GM21576 (cell line): ENCODE data around the gene RMI2.
"Not testable (repeated sequence)": the region's sequence is repeated elsewhere in the genome, so short reads cannot be mapped to it uniquely, and the experiment has no call there.

Experiments
- ATAC-seq: cut with Tn5 transposase; IDR thresholded peaks from one replicate; pipeline ENCODE4 v1.9.1; 2021; ENCODE audit warnings: mild to moderate bottlenecking, moderate library complexity; ENCODE audit not compliant: unreplicated experiment

The RMI2 gene

DNA sequence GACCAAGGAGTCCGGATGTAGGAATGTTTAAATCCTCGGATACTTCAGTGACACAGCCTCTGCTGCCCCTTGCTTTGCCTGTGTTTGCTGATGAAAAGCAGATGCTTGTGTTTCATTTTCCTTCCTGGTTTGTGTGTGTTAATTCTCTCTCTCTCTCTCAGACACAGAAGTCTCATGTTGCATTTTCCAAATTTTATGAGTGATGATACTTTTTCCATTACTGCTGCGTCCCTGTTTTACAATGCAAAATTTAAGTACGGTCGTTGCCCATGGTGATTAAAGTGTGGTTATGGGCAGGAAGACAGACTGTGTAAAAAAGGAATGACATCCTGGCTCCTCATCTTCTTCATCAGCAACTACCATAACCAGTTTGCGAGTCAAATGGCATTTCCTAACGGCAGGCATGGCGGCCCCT lies 5.7 kb downstream of the RMI2 start:
- no peak for ATAC-seq

GRCh38 chr16:11353158-11353557 lies 7.9 kb downstream of the RMI2 start:
- no peak for ATAC-seq

- peak; percentile 35 for ATAC-seq
Observed at GRCh38 chr16:11354407-11354732, 9.1 kb downstream of the RMI2 start.

DNA sequence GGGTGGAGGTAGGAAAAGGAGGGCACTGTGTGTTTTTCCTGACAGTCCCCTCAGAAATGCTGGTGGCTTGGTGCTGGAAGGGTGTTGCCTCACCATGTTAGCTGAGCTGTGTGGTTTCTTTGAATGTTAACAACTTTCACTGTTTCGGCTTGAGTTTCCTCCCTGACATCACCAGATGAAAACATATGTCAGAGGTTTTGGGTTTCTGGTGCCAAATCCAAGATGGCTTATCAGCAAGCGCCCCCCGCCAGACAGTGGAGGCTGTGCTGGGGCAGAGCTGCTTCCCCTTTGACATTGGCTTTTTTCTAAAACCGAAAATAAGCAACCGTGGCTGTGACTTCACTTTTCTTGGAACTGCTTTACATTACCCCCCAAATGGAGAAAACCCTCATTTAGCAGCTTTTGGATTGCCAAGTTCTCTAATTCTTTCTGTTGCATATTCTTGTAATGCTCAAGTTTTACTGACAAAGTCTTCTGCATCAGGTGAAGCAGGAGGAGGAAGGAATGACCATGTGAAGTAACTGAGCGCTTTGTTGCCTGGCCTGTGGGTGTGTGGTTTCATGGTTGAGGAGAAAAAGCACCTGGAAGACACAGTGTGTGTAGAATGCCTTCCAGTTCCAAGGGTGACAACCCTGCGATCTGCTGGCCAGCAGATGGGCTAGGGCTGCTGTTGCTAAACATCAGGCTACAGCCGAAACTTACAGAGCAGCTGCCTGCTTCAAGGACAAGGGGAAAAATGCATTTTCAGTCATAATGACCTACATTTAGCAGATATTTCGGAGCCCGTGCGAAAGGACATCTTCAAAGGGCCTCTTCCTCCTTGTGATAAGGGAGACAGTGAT lies 9.7 kb downstream of the RMI2 start:
- ATAC-seq: peak; percentile 52

DNA sequence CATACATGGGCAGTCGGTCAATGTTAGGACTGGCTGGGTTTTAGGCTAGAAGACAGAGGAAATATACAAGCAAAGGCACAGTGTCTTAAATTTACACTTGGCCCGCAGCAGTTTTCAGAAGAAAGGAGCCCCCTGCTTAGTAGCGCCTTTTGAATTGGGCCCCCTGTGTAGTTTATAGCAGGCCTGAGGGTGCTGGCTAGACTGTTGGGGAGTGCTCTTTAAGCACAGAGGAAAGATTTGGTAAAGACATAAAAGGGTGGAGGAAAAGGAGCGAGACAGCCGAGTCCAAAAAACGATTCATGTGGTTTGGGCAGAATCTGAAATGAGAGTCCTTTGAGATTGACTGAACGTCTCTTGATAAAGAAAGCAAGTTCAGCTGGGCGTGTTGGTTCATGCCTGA lies 10.6 kb downstream of the RMI2 start:
- no peak for ATAC-seq

DNA sequence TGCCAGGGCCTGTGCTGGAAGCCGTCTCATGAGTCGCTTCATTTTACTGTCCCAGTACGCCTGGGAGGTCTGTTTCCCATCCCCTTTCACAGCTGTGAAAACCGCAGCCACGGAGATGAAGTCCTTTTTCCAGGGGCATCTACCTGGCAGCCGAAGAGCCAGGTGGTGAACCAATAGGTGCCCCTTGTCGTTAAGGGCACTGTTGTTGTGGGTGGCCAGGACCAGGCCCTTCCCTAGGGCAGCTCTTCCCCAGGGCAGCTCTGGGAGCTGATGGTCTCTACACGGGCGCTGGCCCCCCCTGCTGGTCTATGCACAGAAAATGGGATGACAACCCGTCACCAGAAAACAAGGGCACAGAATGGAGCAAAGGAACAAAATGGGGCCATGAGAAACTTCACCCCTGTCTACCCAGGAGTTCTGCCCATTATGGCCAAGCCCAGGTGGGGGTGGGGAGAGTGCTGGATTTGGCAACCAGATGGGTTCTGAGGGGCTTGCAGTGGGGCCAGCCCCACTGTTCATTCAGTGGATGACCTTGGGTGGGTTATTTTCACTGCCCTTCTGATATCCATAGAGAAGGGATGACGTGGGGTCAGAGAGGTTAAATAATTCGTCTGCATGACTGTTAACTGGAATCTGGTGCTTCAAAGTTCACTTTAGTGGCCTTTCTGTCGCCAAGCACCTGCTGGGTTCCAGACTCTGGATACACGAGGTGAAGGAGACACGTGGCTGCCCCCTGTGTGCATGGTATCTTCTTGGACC lies 11.5 kb downstream of the RMI2 start:
- ATAC-seq: no peak

GRCh38 chr16:11358531-11358930 lies 13.3 kb downstream of the RMI2 start:
- no peak for ATAC-seq

GRCh38 chr16:11359370-11359769 lies 14.1 kb downstream of the RMI2 start:
- no peak for ATAC-seq

DNA sequence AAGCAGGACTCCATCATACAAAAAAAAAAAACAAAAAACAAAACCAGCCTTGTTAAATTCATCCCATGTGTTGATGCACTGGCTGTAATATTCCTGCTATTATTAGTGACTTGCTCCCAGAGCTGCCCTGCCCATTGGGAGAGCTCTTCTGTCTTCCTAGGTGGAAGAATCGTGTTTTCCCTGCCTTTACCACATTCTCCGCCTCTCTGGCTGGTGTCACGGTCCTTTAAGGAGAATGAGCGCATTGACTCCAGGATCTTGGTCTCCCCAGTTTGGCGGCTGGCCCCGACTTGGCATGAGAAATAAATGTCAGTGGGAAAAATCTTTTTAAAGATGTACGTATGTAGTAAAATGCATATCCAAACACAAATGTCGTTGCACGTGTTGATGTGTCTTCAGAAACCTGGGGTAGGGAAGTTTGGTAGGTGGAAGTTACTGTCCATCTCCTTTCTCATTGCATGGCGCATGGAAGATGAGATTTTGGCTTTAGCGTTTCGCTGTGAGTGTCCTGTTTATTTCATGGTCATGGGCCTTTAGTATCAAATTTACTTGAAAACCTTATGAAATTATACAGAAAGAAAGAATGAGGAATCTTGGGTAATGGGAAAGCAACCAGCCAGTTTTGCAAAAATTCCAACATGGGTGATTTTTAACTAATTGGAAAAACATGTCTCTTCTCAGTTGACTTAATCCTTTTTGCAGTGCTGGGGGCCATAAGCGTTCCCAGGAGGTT lies 15.5 kb downstream of the RMI2 start:
- no peak for ATAC-seq

GRCh38 chr16:11361701-11362451 lies 16.6 kb downstream of the RMI2 start:
- ATAC-seq: peak; percentile 51

- no peak for ATAC-seq
Observed at GRCh38 chr16:11363927-11364258, 18.6 kb downstream of the RMI2 start.

GRCh38 chr16:11367483-11367906 lies 22.2 kb downstream of the RMI2 start:
- ATAC-seq: no peak

- peak; percentile 68 for ATAC-seq
Observed at GRCh38 chr16:11370084-11370931, 25.0 kb downstream of the RMI2 start.

GRCh38 chr16:11370932-11371279 lies 25.6 kb downstream of the RMI2 start:
- ATAC-seq: not testable (repeated sequence)

DNA sequence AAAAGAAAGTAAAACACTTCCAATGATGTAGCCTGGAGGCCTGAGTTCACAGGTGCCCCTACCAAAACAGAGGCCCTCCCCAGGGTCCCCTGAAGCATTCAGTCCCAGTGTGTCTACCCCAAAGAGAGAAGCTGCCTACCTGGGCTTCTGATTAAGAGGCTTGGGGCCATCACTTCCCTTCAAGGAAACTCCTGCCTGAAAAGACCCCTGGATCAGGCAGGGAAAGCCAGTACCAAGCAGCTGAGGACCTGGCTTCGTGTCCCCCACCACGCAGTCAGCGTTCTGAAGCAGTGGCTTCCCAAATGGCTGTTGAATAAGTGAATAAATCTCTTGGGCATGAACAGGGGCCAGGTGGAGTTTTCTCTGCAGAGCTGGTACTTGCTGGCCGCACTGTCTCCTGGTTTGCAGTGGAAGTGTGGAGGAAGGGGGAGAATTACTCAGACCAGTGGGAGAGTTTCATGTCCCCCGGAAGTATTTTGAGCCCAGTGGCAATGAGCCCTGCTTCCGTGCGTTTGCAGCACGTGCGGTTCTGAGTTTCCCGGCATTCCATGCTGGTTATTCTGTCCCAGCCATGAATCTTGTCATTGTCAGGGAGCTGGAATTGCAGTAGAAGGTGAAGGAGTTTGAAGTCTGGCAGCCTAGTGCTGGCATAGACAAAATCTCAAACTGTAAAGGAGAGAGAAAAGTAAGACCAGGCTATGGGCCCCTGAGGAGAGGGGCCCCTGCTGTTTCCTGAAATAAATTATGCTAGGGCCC lies 27.0 kb downstream of the RMI2 start:
- ATAC-seq: no peak

DNA sequence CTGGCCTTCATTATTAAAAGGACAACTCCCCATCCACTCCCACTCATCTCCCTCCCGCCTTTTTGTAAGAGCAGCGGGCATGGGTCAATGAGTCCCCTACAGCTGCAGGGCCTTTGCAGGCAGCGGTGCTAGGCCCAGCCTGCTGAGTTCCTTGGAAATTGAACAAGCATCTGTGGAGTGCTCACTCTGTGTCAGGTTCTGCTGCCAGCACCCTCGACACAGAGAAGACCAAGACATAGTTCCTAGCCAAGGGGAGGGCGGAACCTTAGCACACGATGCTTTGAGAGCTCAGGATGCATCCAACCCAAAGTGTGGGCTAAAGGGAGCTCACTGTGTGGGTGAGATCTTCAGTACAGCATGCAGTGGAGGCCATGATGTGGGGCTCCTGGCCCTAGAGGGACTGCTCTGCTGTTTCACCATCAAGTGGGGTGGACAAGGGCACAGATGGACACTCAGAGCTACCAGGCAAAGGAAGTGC lies 27.6 kb downstream of the RMI2 start:
- no peak for ATAC-seq

GRCh38 chr16:11374255-11374654 lies 29.0 kb downstream of the RMI2 start:
- no peak for ATAC-seq

GRCh38 chr16:11377154-11377553 lies 31.9 kb downstream of the RMI2 start:
- no peak for ATAC-seq

GRCh38 chr16:11378951-11379350 lies 33.7 kb downstream of the RMI2 start:
- not testable (repeated sequence) for ATAC-seq
